ENCODE measurements around the gene SMAD3. TPM values are rescaled to one million over a fixed set of nuclear protein-coding genes. Genes with fewer than 3 reads are reported as not detected.

Gene SMAD3
- total and polyA plus RNA-seq, 2 of the 8 experiments (the other 6 are each of a cell fraction or from before 2014, with no cell fraction given) = 10.1 to 12.4 TPM

GRCh38 chr15:67059127-67059553, 6.3 kb upstream of the SMAD3 start:
- Histone ChIP-seq H3K9me3 (ENCODE audit: insufficient read depth in 2 of 2, low read depth in 1 of 2, low read length in 1 of 2) (no peaks in the 10 kb centered on the region), H3K4ac (replicated peaks; ENCODE audit: insufficient read length, low read depth, low read length) (no peak overlapping the region), H3K27me3 (replicated peaks in 1 of 4; ENCODE audit: control insufficient read depth in 3 of 4, extremely low read depth in 1 of 4, insufficient read depth in 3 of 4, low read length in 3 of 4) (peaks cover 8 to 23% (median 19%) of the 10 kb centered on the region in 4 experiments), H4K8ac (ENCODE audit: extremely low read depth, insufficient read depth, low read length) (no peak overlapping the region), H2BK20ac (ENCODE audit: low read length) (0 out of 2 replicates have a peak overlapping the region, but pooled peaks have one; percentile 64), H3K23ac (ENCODE audit: insufficient read length) (no peak overlapping the region), H3K56ac (replicated peaks; ENCODE audit: insufficient read length, low read depth, low read length) (no peak overlapping the region), H4K20me1 (replicated peaks in 1 of 2; ENCODE audit: control insufficient read depth in 1 of 2, insufficient read depth in 2 of 2, low read length in 2 of 2) (peaks cover 0 to 2% of the 10 kb centered on the region in 2 experiments), H2BK12ac (ENCODE audit: low read depth, low read length) (0 out of 2 replicates have a peak overlapping the region, but pooled peaks have one; percentile 35), H3K9ac (replicated peaks in 1 of 4; ENCODE audit: extremely low read depth in 1 of 4, low read depth in 3 of 4, low read length in 3 of 4) (no peak overlapping the region), H3K4me2 (ENCODE audit: insufficient read depth in 1 of 2, low read depth in 2 of 2, low read length in 2 of 2) (no peak overlapping the region), H3K79me1 (ENCODE audit: low read depth, low read length) (no peaks in the 10 kb centered on the region), H4K91ac (replicated peaks; ENCODE audit: insufficient read length, low read length) (no peak overlapping the region), H3K14ac (ENCODE audit: insufficient read length) (no peak overlapping the region), H3K27ac (ENCODE audit: low read depth, low read length) (no peak overlapping the region), H2BK120ac (replicated peaks; ENCODE audit: low read depth, low read length) (no peak overlapping the region), H2AFZ (ENCODE audit: low read length) (0 out of 2 replicates have a peak overlapping the region, but pooled peaks have one; percentile 35), H3K23me2 (ENCODE audit: low read depth, low read length) (peaks cover 4% of the 10 kb centered on the region; the same call in 1 of the 2 replicates), H2AK5ac (ENCODE audit: low read depth, low read length) (no peak overlapping the region), H2BK15ac (ENCODE audit: low read length) (no peak overlapping the region), H3K4me3 (ENCODE audit: extremely low read depth in 1 of 4, insufficient read depth in 2 of 4, low read depth in 3 of 4, low read length in 4 of 4) (no peak overlapping the region), H3K79me2 (ENCODE audit: control insufficient read depth in 1 of 2, insufficient read depth in 2 of 2, low read length in 2 of 2) (no peaks in the 10 kb centered on the region), H4K5ac (ENCODE audit: insufficient read length, low read depth, low read length) (no peak overlapping the region), H3K18ac (ENCODE audit: extremely low read depth, low read length) (no peak overlapping the region), H3K36me3 (ENCODE audit: control insufficient read depth in 2 of 4, insufficient read depth in 4 of 4, low read length in 3 of 4) (no peaks in the 10 kb centered on the region), H2BK5ac (ENCODE audit: low read depth, low read length) (no peak overlapping the region), H3K4me1 (replicated peaks in 1 of 4; ENCODE audit: control insufficient read depth in 3 of 4, insufficient read depth in 4 of 4, low read length in 3 of 4) (peaks cover 3 to 14% (median 8%) of the 10 kb centered on the region in 4 experiments; a peak in 6 of 7 replicates)
- DNase-seq (ENCODE audit: low read depth in 1 of 2, low spot score in 2 of 2) (no peak), FAIRE-seq (no peak)
- ChIA-PET CTCF (ENCODE audit: partially characterized antibody) (interaction anchor here (0.9 kb wide), 1 partner anchor 112 kb away, joined by 4 read pairs; no protein-coding TSS in a partner anchor), POLR2A (ENCODE audit: partially characterized antibody) (interaction anchor here (1.0 to 1.1 kb wide), 2 partner anchors 12 to 22 kb away, joined by 3 to 4 read pairs; no protein-coding TSS in a partner anchor)
- WGBS, 2 experiments (ENCODE audit: extremely low coverage in 1 of 2, insufficient coverage in 1 of 2, insufficient read length in 1 of 2, insufficient replicate concordance in 2 of 2, low coverage in 1 of 2, low lambda C conversion rate in 2 of 2, missing lambda C conversion rate in 1 of 2) = 87% methylated on average over 6 of the region's 6 CpGs; no CpG with 5 or more reads in 1 of the 2 experiments
- TF ChIP-seq ATF2 (IDR thresholded peaks at IDR 0.05; ENCODE audit: low read length) (no peak), USF2 (IDR thresholded peaks at IDR 0.05; ENCODE audit: low read length) (no peak), HDAC6 (IDR thresholded peaks at IDR 0.05; ENCODE audit: low read depth, low read length) (no peak), TAF7 (optimal IDR thresholded peaks at IDR 0.05; ENCODE audit: borderline replicate concordance, low read depth, low read length) (no peak), YY1 (IDR thresholded peaks at IDR 0.05; ENCODE audit: low read depth, low read length) (no peak), EP300 (IDR thresholded peaks at IDR 0.05; ENCODE audit: borderline replicate concordance in 1 of 2, low read depth in 2 of 2, low read length in 2 of 2) (no peak), SAP30 (IDR thresholded peaks at IDR 0.05; ENCODE audit: insufficient read depth, insufficient replicate concordance, low read length) (no peak), BCL11A (IDR thresholded peaks at IDR 0.05; ENCODE audit: low read depth in 2 of 2, low read length in 2 of 2) (no peak), TEAD4 (IDR thresholded peaks at IDR 0.05; ENCODE audit: low read depth, low read length) (no peak), JUN (IDR thresholded peaks at IDR 0.05; ENCODE audit: low read depth, low read length) (no peak)

Measured in H1 (cell line).